ENCODE results near the gene PRDM2. TPM values are rescaled to one million over a fixed set of nuclear protein-coding genes. Genes with fewer than 3 reads are reported as not detected.
A peak's percentile ranks its signal among the peaks of the same experiment; 100 is the strongest.

PRDM2 gene
- total and polyA plus RNA-seq, 4 donors: 11.1 to 58.7 (median 38.2) TPM

DNA sequence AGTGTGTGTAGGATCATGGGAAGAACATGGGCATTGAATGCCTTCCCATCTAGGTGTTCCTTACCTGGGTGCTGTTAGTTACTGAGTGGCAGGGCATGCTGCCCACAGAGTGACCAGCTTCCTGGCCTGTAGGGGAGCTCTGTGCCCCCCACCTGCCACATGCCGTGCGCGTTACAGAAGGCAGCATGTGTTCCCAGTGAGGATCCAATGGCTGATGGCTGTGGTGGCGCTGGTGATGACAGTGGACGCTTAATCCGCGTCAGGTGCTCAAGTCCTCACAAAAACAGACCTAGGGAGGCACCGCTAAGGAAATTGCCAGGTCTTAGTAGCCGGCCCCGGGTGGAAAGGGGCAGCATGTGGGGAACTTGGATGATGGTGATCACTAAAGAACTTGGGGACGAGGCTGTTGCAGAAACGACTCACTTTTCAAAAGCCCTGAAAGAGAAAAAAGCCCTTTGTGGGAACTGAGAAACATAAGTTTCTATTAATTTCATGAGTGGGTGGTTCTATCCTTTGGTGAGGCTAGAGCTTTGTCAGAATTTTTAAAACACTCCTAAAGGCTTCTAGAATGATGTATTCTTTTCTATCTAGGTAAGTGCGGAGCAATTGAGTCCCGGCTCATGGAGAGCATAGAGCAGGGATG is 93.2 kb downstream of the PRDM2 start:
- no peak for ATAC-seq (ENCODE audit: low FRiP score)
- peaks cover 0 to 6% of the 10 kb centered on the region in 2 donors for H3K4me1 ChIP-seq (ENCODE audit: control insufficient read depth in 1 of 2, insufficient read depth in 2 of 2, low read length in 2 of 2)
- WGBS, 2 donors: 91 to 96% methylated on average over 14 of the region's 14 CpGs

DNA sequence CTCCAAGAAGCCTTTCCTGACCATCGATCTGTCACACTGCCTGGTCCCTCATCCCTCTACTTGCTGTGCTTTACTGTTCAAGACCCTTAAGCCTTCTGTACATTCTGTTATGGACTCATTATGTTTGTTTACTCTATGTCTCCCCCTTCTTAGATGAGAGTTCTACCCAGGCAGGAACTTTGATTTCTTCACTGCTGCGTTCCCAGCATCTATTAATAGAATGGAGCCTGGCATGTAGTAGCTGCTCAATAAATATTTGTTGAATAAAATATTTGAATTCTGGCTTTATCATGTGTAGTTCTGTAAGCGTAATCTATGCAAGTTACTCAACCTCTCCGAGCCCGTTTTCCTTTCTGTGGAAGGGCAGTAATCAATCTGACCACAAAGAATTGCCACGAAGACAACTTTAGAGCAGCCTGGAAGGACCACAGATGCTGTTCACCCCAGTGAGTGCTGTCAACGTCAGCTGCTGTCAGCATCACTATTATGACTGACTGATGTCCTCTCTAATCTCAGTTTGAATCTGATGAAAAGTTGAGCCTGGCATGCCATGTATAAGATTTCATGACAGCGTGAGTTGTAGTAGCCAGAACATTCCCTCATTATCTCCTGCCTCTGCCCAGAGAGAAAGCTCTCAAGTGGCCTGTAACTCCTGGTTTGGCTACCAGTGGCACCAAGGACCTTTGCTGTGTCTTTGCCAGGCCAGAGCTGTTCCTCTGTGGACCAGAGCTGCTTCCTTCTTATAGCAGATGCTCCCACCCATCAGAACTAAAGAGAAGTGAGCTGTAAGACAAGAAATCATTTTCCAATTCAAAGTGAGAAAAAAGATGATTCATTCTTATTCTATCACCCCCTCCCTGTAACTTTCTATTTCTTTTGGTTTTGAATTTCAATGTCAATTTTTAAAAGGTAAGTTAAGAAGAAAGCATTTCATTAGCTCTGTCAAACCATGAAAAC is 94.5 kb downstream of the PRDM2 start:
- Histone ChIP-seq H3K4me3 (ENCODE audit: low read length in 2 of 2) (no peak overlapping the region), H3K27ac (ENCODE audit: low read depth in 1 of 2, low read length in 2 of 2) (no peak overlapping the region), H3K36me3 (ENCODE audit: control insufficient read depth in 1 of 2, insufficient read depth in 2 of 2, low read length in 1 of 2) (no peaks in the 10 kb centered on the region), H3K9me3 (ENCODE audit: control insufficient read depth, low read length) (no peaks in the 10 kb centered on the region), H3K27me3 (ENCODE audit: control insufficient read depth in 1 of 2, insufficient read depth in 2 of 2, low read length in 1 of 2) (no peaks in the 10 kb centered on the region), H3K4me1 (ENCODE audit: control insufficient read depth in 1 of 2, insufficient read depth in 2 of 2, low read length in 2 of 2) (peaks cover 0 to 6% of the 10 kb centered on the region in 2 donors)
- intact Hi-C loops (cut with DNase I): no loop called here
- no peak for DNase-seq
- ATAC-seq (ENCODE audit: low FRiP score): no peak
- 74 to 77% methylated on average over 8 of the region's 8 CpGs for WGBS, 2 donors

More for the DNA sequence above, 93.2 kb downstream of the PRDM2 start:
- DNase-seq: no peak
- H3K27me3 ChIP-seq (ENCODE audit: control insufficient read depth in 1 of 2, insufficient read depth in 2 of 2, low read length in 1 of 2): no peaks in the 10 kb centered on the region
- no peak overlapping the region for H3K4me3 ChIP-seq (ENCODE audit: low read length in 2 of 2)
- H3K36me3 ChIP-seq (ENCODE audit: control insufficient read depth in 1 of 2, insufficient read depth in 2 of 2, low read length in 1 of 2): peaks cover 0 to 2% of the 10 kb centered on the region in 2 donors
- intact Hi-C loops (cut with DNase I): no loop called here
- no peaks in the 10 kb centered on the region for H3K9me3 ChIP-seq (ENCODE audit: control insufficient read depth, low read length)
- peak overlapping the region in 1 of 2 donors; percentile 71 for H3K27ac ChIP-seq (ENCODE audit: low read depth in 1 of 2, low read length in 2 of 2)

DNA sequence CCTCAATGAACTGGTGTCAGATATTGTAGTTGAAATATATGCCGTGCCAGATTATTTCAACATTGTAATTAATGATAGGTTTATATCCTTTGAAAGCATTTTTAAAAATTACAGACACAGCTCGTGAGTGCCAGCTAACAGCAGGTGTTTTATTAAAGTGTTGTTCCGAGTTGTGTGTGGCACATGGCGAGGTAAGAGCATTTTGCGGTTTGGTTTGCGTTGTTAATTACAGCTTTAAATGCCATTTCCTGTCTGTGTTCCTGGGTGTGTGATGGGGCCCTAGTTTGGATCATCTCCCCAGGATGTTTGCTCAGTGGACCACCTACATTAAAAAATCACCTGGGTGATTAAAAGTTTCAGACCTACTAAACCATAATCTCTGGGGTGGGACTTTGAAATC is 97.4 kb downstream of the PRDM2 start:
- Histone ChIP-seq H3K9me3 (ENCODE audit: control insufficient read depth, low read length) (no peaks in the 10 kb centered on the region), H3K4me3 (ENCODE audit: low read length in 2 of 2) (no peak overlapping the region), H3K4me1 (ENCODE audit: control insufficient read depth in 1 of 2, insufficient read depth in 2 of 2, low read length in 2 of 2) (peaks cover 0 to 6% of the 10 kb centered on the region in 2 donors), H3K27ac (ENCODE audit: low read depth in 1 of 2, low read length in 2 of 2) (no peak overlapping the region), H3K27me3 (ENCODE audit: control insufficient read depth in 1 of 2, insufficient read depth in 2 of 2, low read length in 1 of 2) (no peaks in the 10 kb centered on the region), H3K36me3 (ENCODE audit: control insufficient read depth in 1 of 2, insufficient read depth in 2 of 2, low read length in 1 of 2) (no peaks in the 10 kb centered on the region)
- WGBS, 2 donors: 77 to 78% methylated on average over 6 of the region's 6 CpGs
- no peak for ATAC-seq (ENCODE audit: low FRiP score)
- DNase-seq: no peak
- intact Hi-C loops (cut with DNase I): no loop called here

DNA sequence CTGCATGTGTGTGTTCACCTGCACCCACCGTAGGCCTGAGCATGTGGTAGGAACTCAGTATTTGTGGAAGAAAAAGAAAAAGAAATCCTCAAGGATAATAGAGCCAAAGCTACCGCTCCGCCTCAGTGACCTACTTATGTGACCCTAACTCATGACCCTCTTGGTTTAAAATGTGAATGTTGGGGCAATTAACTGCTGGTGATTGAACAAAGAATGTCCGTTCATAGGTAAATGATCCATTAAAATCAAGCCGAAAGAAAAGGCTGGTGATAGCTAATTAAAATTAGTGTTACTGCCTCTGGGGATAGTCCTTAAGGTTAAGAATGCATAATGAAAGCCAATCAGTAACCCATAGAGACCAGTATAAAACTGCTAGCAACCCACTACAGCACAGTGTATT is 98.1 kb downstream of the PRDM2 start:
- ATAC-seq (ENCODE audit: low FRiP score): no peak
- intact Hi-C loops (cut with DNase I): no loop called here
- Histone ChIP-seq H3K36me3 (ENCODE audit: control insufficient read depth in 1 of 2, insufficient read depth in 2 of 2, low read length in 1 of 2) (no peaks in the 10 kb centered on the region), H3K27ac (ENCODE audit: low read depth in 1 of 2, low read length in 2 of 2) (no peak overlapping the region), H3K9me3 (ENCODE audit: control insufficient read depth, low read length) (no peaks in the 10 kb centered on the region), H3K4me1 (ENCODE audit: control insufficient read depth in 1 of 2, insufficient read depth in 2 of 2, low read length in 2 of 2) (no peaks in the 10 kb centered on the region), H3K4me3 (ENCODE audit: low read length in 2 of 2) (no peak overlapping the region), H3K27me3 (ENCODE audit: control insufficient read depth in 1 of 2, insufficient read depth in 2 of 2, low read length in 1 of 2) (no peaks in the 10 kb centered on the region)
- no peak for DNase-seq
- WGBS, 2 donors: 91 to 93% methylated on average over 5 of the region's 5 CpGs

DNA sequence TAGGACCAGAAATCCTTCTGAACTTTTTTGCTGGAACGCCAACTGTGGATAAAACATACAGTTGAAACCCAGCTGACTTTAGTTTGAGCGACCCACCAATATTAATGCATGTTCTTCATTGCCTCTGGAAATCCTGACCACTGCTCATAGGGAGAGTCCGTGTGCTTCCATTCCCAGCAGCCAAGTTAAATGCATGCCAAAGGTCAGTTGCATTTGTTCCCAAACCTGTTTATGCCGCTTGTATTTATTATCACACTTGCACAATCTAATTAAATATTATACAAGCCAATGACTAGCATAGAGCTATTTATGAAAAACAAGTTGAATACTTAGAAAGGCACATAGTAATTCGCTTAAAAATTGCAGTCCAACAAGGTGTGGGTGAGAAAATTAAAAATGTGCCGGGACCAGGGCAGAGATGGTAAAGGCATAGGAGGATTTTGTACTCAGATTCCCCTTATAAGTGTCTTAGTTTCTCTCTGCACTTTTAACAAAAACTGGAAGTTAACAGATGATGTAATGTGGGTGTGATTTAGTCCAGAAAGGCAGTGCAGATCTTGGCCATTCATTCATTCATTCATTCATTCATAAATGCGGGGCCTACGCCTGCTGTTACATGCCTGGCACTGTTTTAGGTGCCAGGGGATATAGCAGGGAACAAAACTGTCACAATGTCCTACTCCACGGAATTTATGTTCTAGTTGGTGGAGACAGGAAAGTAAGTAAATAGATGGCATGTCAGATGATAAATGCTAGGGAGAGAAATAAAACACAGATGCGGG is 99.7 kb downstream of the PRDM2 start:
- H3K27me3 ChIP-seq (ENCODE audit: control insufficient read depth in 1 of 2, insufficient read depth in 2 of 2, low read length in 1 of 2): no peaks in the 10 kb centered on the region
- no peaks in the 10 kb centered on the region for H3K36me3 ChIP-seq (ENCODE audit: control insufficient read depth in 1 of 2, insufficient read depth in 2 of 2, low read length in 1 of 2)
- no peaks in the 10 kb centered on the region for H3K9me3 ChIP-seq (ENCODE audit: control insufficient read depth, low read length)
- intact Hi-C loops (cut with DNase I): no loop called here
- no peak overlapping the region for H3K27ac ChIP-seq (ENCODE audit: low read depth in 1 of 2, low read length in 2 of 2)
- no peak for DNase-seq
- no peak overlapping the region for H3K4me3 ChIP-seq (ENCODE audit: low read length in 2 of 2)
- H3K4me1 ChIP-seq (ENCODE audit: control insufficient read depth in 1 of 2, insufficient read depth in 2 of 2, low read length in 2 of 2): no peaks in the 10 kb centered on the region
- WGBS, 2 donors: 81 to 87% methylated on average over 10 of the region's 10 CpGs
- ATAC-seq (ENCODE audit: low FRiP score): no peak

DNA sequence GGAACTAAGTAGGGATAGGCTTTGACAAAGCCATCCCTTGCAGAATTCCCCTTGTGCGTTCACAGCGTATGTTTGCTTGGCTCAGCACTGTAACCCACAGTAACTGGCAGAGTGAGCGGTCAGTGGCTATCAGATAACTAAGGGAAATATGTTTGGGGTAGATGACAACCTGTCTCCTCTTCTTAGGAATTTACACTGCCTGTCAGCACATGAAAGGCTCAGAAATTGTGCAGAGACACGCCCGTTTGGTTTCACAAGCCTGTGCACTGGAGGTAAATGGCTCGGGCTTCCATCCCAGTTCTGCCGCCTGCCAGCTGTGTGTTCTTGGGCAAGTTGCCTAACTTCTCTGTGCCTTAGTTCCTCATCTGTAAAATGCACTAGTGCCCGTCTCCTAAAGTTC is 101.2 kb downstream of the PRDM2 start:
- Histone ChIP-seq H3K4me3 (ENCODE audit: low read length in 2 of 2) (no peak overlapping the region), H3K27ac (ENCODE audit: low read depth in 1 of 2, low read length in 2 of 2) (no peak overlapping the region), H3K27me3 (ENCODE audit: control insufficient read depth in 1 of 2, insufficient read depth in 2 of 2, low read length in 1 of 2) (no peaks in the 10 kb centered on the region), H3K36me3 (ENCODE audit: control insufficient read depth in 1 of 2, insufficient read depth in 2 of 2, low read length in 1 of 2) (no peaks in the 10 kb centered on the region), H3K9me3 (ENCODE audit: control insufficient read depth, low read length) (no peaks in the 10 kb centered on the region), H3K4me1 (ENCODE audit: control insufficient read depth in 1 of 2, insufficient read depth in 2 of 2, low read length in 2 of 2) (no peaks in the 10 kb centered on the region)
- intact Hi-C loops (cut with DNase I): no loop called here
- no peak for ATAC-seq (ENCODE audit: low FRiP score)
- 53 to 54% methylated on average over 8 of the region's 8 CpGs for WGBS, 2 donors
- no peak for DNase-seq

DNA sequence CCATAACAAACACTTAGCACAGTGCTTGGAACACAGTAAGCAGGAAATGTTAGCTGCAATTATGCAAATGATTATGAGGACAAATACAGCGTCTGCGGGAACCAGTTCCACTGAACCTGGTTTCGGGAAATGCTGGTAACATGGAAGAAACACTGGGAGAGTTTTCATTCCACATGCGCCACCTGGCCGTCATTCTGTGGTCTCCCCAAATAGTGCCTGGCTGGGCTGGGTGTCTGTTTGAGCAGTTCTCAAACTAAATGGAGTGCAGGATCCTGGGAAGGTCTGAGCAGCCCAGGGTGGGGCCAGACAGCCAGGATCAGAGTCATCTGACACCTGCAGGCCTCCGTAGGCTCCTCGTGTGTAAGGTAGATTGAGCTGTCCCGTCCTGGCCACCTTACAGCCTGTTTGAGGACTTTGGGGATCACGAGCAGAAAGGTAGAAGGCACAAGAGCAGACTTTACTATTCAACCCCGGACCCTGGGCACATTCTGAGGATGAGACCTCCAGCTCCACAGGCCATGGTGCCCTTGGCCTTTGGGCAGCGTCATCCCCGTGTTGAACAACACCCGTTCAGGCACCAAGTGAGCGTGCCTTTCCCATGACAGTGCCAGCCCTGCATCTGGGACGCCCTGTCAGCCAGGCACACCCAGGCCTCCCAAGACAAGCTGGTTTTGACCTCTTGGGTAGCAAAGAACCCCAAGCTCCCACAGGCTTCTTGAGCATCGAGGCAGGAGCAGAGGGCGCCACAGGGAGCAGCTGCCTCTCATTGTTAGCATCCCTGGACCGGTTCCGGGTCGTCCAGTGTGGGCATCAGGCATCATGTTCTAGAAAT is 101.9 kb downstream of the PRDM2 start:
- H3K4me3 ChIP-seq (ENCODE audit: low read length in 2 of 2): no peak overlapping the region
- intact Hi-C loops (cut with DNase I): no loop called here

More for the DNA sequence above, 101.9 kb downstream of the PRDM2 start:
- no peaks in the 10 kb centered on the region for H3K36me3 ChIP-seq (ENCODE audit: control insufficient read depth in 1 of 2, insufficient read depth in 2 of 2, low read length in 1 of 2)
- H3K9me3 ChIP-seq (ENCODE audit: control insufficient read depth, low read length): no peaks in the 10 kb centered on the region
- no peak for ATAC-seq (ENCODE audit: low FRiP score)
- H3K27me3 ChIP-seq (ENCODE audit: control insufficient read depth in 1 of 2, insufficient read depth in 2 of 2, low read length in 1 of 2): no peaks in the 10 kb centered on the region
- 90 to 91% methylated on average over 20 of the region's 20 CpGs for WGBS, 2 donors
- H3K27ac ChIP-seq (ENCODE audit: low read depth in 1 of 2, low read length in 2 of 2): no peak overlapping the region
- no peak for DNase-seq
- H3K4me1 ChIP-seq (ENCODE audit: control insufficient read depth in 1 of 2, insufficient read depth in 2 of 2, low read length in 2 of 2): no peaks in the 10 kb centered on the region
